ENCODE data around the gene PSORS1C1. TPM values are rescaled to one million over a fixed set of nuclear protein-coding genes. Genes with fewer than 3 reads are reported as not detected.

The PSORS1C1 gene
- total RNA-seq, 1 donor from 2014 or later, result 5.1 TPM

- no peak for DNase-seq (ENCODE audit: low read depth)
These were observed 18.4 kb upstream of the PSORS1C1 start for GRCh38 chr6:31096215-31096614.

- no peak for DNase-seq (ENCODE audit: low read depth)
These were observed 17.9 kb upstream of the PSORS1C1 start for GRCh38 chr6:31096656-31097055.

DNA sequence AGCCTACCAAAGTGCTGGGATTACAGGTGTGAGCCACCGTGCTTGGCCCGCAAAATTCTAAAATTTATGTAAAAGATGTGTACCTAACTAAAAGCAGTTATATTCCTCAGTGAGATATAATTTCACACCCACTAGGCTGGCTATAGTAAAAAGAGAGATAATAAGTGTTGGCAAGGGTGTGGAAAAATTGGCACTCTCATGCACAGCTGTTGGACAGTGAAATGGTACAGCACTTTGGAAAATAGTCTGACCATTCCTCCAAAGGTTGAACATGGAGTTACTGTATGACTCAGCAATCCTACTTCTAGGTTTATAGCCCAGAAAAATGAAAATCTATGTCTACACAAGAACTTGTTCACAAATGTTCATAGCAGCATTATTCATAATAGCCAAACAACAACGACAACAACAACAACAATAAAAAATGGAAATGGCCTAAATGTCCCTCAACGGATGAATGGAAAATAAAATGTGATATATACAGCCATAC, 16.1 kb upstream of the PSORS1C1 start:
- no peak for DNase-seq (ENCODE audit: low read depth)

- no peak for DNase-seq (ENCODE audit: low read depth)
These were observed 11.5 kb upstream of the PSORS1C1 start for GRCh38 chr6:31103136-31103535.

- DNase-seq (ENCODE audit: low read depth), result no peak
These were observed 7.5 kb upstream of the PSORS1C1 start for GRCh38 chr6:31107052-31107451.

GRCh38 chr6:31110825-31111582, 3.6 kb upstream of the PSORS1C1 start:
- no peak for DNase-seq (ENCODE audit: low read depth)

DNA sequence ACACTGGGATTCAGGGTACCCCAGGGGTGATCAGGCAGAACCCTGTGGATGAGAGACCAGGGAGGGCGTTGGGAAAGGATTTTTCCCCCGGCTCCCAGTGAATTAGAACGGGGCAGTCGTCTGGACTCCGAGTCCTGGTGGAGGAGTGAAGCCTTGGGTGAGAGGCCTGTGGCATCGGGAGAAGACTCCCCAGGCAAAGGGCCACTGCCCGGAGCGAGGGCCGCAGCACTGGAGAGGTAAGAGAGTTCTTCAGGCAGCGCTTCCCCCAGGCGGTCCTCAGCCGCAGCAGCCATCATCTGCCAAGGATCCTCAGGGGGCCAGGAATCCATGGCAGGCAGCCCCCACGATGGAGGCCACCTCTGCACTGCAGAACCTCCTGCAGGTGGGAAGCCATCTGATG, 2.9 kb upstream of the PSORS1C1 start:
- DNase-seq (ENCODE audit: low read depth), result no peak

DNA sequence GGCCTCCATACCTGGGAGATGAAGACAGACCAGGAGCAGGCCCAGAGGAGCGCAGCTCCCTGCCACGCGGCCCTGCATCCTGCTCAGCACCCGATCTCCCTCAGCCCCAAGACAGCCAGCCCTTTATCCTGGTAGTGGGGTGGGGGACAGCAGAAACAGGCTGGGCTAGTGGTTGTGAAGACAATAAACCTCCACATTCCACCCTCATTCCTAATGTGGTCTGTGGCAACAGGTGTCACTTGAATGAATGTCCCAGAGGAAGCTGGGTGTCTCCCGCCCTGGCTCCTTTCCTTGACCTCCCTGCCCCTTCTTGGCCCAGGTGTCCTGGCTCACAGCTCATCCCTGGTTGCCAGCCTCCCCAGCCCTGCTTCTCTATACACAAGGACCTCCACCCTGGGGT, 2.1 kb upstream of the PSORS1C1 start, which contains the start of gene C6orf15:
Gene C6orf15, minus strand, starts transcription at position 98 of the 400 bp plus-strand sequence. Its CDS starts 20 bp downstream, at position 78.
- DNase-seq (ENCODE audit: low read depth), result no peak

GRCh38 chr6:31113861-31114540, 599 bp upstream of the PSORS1C1 start:
- no peak for DNase-seq (ENCODE audit: low read depth)

DNA sequence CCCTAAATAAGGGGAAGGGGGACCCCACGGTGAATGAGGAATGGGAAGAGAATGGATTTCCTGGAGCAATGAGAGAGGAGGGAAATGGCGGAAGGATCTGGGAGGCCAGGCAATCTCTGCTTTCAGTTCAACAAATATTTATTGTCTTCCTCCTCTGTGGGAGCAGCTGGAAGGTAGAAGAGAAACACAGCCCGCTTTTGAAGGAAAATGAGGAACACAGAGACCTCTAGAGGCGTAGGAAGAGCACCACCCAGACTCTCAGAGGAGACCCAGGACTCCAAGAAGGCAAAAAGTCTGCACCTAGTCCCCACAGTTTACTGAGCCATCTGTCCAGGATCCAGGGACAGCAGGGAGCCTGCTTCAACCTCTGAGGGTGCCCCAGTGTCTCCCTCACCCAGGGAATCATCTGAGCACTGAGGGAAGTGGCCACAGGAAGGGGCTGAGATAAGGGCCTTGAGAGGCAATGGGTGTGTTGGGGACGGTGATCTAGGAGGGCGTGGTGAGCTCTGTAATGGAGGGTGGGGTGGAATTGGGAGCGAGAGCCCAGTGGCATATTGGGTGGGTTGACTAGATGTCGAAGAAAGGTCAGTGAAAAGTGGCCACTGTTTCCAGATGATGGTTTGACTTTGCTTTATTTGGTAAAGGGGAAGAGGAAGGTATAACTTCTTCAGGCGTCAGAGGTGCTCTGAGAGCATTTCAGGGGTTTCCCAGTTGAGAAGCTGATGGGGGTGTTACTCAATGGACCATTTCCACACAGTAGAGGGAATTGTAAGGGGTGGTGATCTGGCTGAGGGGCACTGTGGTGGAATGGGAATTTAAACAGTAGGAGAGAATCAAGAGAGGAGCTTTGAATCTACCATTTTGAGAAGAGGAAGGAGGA, 610 bp downstream of the PSORS1C1 start:
- peak; percentile 58 for DNase-seq (ENCODE audit: low read depth)

DNA sequence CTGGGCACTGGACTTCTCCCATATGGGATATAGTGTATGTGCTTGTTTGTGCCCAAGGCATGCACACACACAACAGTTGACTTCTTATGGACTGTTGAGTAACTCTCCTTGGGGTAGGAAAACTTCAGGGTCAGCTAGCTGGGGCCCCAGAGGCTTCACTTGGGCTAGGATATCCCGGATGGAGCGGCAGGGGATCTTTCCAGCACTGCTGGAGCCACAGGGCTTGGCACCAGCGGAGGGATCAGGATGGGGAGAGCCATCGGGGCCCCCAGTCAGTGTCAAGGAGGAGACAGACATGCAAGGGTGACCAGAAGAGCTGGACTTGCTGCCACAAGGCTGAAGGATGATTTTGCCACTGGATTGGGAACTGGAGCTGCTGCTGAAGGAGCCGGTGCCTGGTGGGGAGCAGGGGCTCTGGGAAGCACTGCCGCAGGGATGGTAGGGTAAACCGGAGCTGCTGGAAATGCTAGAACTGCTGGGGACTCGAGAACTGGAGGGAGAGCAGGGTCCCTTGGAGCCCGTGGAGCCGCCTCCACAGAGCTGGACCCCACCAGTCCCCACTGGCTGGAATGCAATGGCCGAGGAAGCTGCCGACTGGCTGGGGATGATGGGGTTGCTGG, 1.5 kb downstream of the PSORS1C1 start:
- no peak for DNase-seq (ENCODE audit: low read depth)

DNA sequence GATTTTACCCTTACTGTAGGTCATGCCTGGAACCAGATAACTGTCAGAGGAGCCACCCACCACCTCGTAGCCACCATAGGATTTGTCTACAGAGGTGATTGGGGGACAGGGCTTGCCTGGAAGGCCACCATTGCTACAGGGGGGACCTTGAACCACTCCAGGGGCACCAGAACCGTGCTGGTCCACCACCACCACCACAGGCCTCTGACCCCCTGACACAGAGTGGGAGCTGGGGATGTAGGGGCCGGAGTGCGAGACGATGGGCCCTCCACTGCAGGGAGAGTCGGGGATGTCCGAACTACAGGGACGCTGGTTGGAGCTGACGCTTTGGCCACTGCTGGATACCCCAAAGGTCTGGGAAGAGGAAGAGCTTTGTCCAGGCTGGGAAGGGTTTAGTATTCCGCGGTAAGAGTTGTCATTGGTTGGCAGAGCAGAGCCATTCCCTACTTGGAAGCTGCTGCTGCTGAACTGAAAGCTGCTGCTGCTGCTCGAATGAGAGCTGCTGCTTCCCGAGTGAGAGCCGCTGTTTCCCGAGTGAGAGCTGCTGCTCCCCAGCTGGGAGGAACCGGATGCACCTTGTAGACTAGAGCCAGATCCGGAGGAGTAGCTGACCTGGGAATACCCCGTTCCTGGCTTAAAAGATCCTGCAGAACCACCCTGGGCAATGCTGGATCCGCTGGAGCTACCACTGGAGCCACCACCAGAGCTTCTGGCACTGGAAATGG, 2.2 kb downstream of the PSORS1C1 start:
- no peak for DNase-seq (ENCODE audit: low read depth)

DNA sequence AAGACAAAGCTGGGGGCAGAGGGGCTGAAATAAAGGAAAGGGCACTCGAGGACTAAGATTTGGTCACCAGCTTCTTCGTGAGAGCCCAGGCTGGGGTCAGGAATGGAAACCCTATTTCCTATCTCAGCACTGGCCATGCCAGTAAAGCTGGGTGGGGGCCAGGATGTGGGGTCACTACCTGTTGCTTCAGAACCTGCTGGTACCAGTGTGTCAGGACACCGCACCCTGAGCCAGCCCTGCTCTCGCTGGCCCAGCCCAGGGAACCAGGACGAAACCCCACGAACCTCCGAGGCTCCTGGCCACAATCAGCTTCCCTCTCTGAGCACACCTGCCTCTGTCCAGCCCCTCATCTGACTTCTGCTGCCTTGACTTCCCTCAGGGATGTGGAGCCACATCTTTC, 3.6 kb downstream of the PSORS1C1 start:
- DNase-seq (ENCODE audit: low read depth), result no peak

- DNase-seq (ENCODE audit: low read depth), result no peak
These were observed 5.7 kb downstream of the PSORS1C1 start, which contains the start of gene CDSN for GRCh38 chr6:31120151-31120915. TSS of gene CDSN (minus strand) at chr6:31120446. CDS start at chr6:31120419, 27 bp downstream.

DNA sequence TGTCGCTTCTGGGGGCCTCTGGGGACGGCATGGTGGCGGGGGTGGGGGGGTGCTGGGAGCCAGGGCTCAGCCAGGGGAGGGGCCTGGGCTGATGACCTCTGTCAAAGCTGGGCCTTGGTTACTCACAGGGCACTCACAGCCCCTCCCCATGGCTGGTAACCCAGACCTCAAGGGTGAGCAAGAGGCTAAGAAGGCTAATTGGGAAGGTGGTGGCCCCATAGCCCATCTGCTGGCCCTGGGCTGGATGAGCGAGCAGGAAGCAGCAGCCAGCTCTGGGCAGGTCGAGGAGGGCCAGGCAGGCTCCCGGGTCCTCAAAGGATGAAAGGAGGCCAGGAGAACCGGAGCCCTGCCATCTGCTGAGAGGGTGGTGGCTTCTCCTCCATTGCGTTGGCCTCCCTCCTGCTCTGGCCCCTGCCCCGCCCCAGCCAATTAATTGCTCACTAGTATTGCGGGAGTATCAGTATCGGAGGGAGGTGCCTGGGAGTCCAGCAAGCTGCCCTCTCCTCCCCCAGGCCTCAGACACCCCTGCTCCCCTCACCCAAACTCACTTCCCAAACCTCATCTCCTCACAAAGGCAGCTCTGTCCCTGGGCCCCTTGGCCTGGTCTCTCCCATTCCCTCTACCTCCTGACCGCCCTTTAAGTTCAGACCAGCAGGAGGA, 6.7 kb downstream of the PSORS1C1 start:
- DNase-seq (ENCODE audit: low read depth), result no peak

GRCh38 chr6:31122791-31123706, 8.4 kb downstream of the PSORS1C1 start:
- DNase-seq (ENCODE audit: low read depth), result peak; percentile 92

DNA sequence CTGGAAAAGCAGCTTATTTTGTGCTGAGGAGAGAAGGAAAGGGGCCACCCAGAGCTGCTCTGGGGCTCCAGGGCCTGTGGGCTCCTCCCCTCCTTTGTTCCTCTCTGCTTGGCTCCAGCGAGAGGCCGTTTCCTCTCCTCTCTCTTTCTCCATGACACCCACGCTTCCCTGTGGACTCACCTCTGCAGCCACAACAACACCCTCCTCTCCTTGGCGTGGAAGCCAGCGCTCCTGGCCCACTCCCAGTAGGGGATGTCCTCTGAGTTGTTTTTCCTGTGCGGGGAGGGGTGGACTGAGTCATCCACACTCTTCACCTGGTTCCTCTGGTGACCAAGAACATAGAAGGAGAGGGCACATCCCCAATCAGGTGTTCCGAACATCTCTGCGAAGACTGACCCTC, 10.6 kb downstream of the PSORS1C1 start:
- DNase-seq (ENCODE audit: low read depth), result peak; percentile 80

DNA sequence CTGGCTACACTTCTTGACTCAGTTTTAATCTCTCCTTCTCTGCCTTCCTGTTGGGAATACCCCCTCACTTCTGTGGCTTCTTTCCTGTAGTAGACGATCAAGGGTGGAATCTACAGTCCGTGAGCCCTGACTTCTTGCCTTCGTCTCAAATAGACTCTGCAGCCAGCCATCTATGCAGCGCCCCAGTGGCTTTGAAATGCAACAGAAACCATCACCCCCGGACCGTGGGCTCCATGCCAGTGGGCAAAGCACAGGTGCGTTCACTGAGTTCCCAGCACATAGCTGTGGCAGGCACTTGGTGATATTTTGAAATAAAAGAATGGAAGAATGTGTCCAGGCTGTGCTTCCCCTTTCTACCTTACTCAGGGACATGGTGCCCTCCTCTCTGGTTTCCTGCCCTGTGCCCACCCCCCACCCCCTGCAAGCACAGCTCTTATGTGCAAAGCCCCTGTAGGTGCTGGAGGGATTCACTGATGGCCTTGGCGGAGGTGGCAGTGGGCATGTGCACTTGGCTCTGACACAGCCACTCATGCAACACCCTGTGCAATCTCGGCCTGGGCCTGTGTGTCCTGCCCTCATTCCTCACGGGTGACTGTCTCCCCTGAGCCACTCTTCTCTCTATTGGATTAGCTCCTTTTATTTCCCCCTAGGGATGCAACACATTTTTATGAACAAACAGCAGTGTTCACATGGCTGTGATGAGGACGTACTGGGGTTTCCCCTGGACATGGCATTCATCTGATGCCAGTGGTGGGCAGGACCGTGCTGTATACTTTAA, 11.2 kb downstream of the PSORS1C1 start:
- DNase-seq (ENCODE audit: low read depth), result peak; percentile 61
